K562 (cell line): ENCODE data around the gene PIK3CA. TPM values are rescaled to one million over a fixed set of nuclear protein-coding genes. Genes with fewer than 3 reads are reported as not detected.

Experiments used
- ATF6 ChIP-seq: sonication (generic); formaldehyde crosslinking; IDR thresholded peaks from 2 replicates; pipeline ENCODE4 v1.4.0; 2020; ENCODE audit warnings: mild to moderate bottlenecking, missing genetic modification reagents
- CREBBP ChIP-seq: IDR thresholded peaks from one replicate; pipeline ENCODE4 v1.6.1; 2012; ENCODE audit warnings: low read depth, mild to moderate bottlenecking, control low read depth, inconsistent platforms, low read length
- CXXC5 ChIP-seq: fragments of 250-450 bp; sonication (Bioruptor Pico); IDR thresholded peaks from 2 replicates; pipeline ENCODE4 v1.8.0; 2022; ENCODE audit warnings: inconsistent platforms, mild to moderate bottlenecking, moderate library complexity
- FIP1L1 ChIP-seq: fragments of 200-400 bp; formaldehyde crosslinking; IDR thresholded peaks from 2 replicates; pipeline ENCODE4 v1.6.1; 2018; ENCODE audit warnings: mild to moderate bottlenecking, low read depth, low read length; ENCODE audit not compliant: poor library complexity, severe bottlenecking
- GTF2E2 ChIP-seq: fragments of 200-800 bp; sonication (Bioruptor generic); IDR thresholded peaks from 2 replicates; pipeline ENCODE4 v1.6.1; 2016; ENCODE audit warnings: missing genetic modification characterization, missing compliant biosample characterization
- NONO ChIP-seq, 2 experiments: fragments of 200-400 bp in 1 of 2; fragments of 450-650 bp in 1 of 2; formaldehyde crosslinking in 1 of 2; IDR thresholded peaks; 2 replicates each; pipeline ENCODE4 v1.6.1; 2017; ENCODE audit warnings: low read depth in 2 of 2, mild to moderate bottlenecking in 2 of 2, moderate library complexity in 2 of 2, low read length in 1 of 2
- NRF1 ChIP-seq, 2 experiments: fragments of 450-650 bp; IDR thresholded peaks in 1 of 2; conservative IDR thresholded peaks in 1 of 2; 2 replicates each; pipeline ENCODE4 v1.6.1; 2014; ENCODE audit warnings: mild to moderate bottlenecking in 2 of 2
- PHF8 ChIP-seq: fragments of 200-600 bp; sonication (generic); IDR thresholded peaks from 2 replicates; pipeline ENCODE4 v1.6.1; 2012; ENCODE audit warnings: mixed run types, mild to moderate bottlenecking, inconsistent platforms, low read length, moderate library complexity, borderline replicate concordance
- PPARD ChIP-seq: fragments of 250-450 bp; sonication (Bioruptor Pico); IDR thresholded peaks from 2 replicates; pipeline ENCODE4 v1.8.0; 2022; ENCODE audit warnings: inconsistent platforms, mild to moderate bottlenecking, moderate library complexity
- RBM39 ChIP-seq: fragments of 200-400 bp; formaldehyde crosslinking; optimal IDR thresholded peaks from 2 replicates; pipeline ENCODE3; 2018; ENCODE audit warnings: low read depth, low read length
- SOX6 ChIP-seq: fragments of 450-650 bp; IDR thresholded peaks from 2 replicates; pipeline ENCODE4 v1.6.1; 2014; ENCODE audit warnings: mild to moderate bottlenecking
- THAP12 ChIP-seq: fragments of 250-450 bp; sonication (Bioruptor Pico); IDR thresholded peaks from 2 replicates; pipeline ENCODE4 v1.9.0; 2021; ENCODE audit warnings: mild to moderate bottlenecking, inconsistent platforms
- XRCC5 ChIP-seq: fragments of 200-400 bp; formaldehyde crosslinking; IDR thresholded peaks from 2 replicates; pipeline ENCODE4 v1.6.1; 2017; ENCODE audit warnings: low read depth, mild to moderate bottlenecking, low read length
- ZNF184 ChIP-seq: sonication (generic); formaldehyde crosslinking; IDR thresholded peaks from 2 replicates; pipeline ENCODE4 v1.5.0; 2020; ENCODE audit warnings: missing genetic modification reagents
- ZNF740 ChIP-seq, 3 experiments: fragments of 200-800 bp in 1 of 3; sonication (Bioruptor generic) in 1 of 3; sonication (generic) in 1 of 3; formaldehyde crosslinking in 1 of 3; IDR thresholded peaks; 2 replicates each; pipeline versions ENCODE4 v1.6.1 to v1.8.0; 2016 to 2022; ENCODE audit warnings: mild to moderate bottlenecking in 2 of 3, missing compliant biosample characterization in 2 of 3, missing genetic modification characterization in 2 of 3, missing genetic modification reagents in 1 of 3
- ZNF75A ChIP-seq: fragments of 450-650 bp; formaldehyde crosslinking; IDR thresholded peaks from 2 replicates; pipeline ENCODE4 v1.4.0; 2020; ENCODE audit warnings: mild to moderate bottlenecking
- polyA plus RNA-seq, 8 experiments: library from polyadenylated mRNA; depleted of rRNA in 4 of 8; stranded (reverse) in 5 of 8; unstranded in 3 of 8; fragments of >200 nt; fragmentation: Nextera tagmentation in 2 of 8; fragmentation: Illumina TruSeq in 1 of 8; extraction: Ambion mirVana in 2 of 8; extraction: Trizol in 1 of 8; gene quantifications; 2 replicates each; pipeline versions ENCODE4 v1.2.1 to v1.2.3, GENCODE V29; 2011 to 2014; ENCODE audit warnings: inconsistent platforms in 1 of 8, missing spikeins in 1 of 8
- total RNA-seq, 7 experiments: library from RNA; depleted of rRNA in 6 of 7; stranded (reverse); fragments of >200 nt in 6 of 7; fragmentation: Illumina TruSeq in 2 of 7; extraction: Trizol in 2 of 7; gene quantifications; 2 replicates each; pipeline versions ENCODE4 v1.2.1 to v1.2.3, GENCODE V29; 2011 to 2021; ENCODE audit warnings: low replicate concordance in 1 of 7
- TF ChIP-seq, protein P1 (sequence below): fragments of 250-450 bp; sonication (Bioruptor Pico); IDR thresholded peaks from 2 replicates; pipeline ENCODE4 v1.8.0; 2022; ENCODE audit warnings: moderate library complexity, mild to moderate bottlenecking, inconsistent platforms
- TF ChIP-seq, protein P2 (sequence below): sonication (generic); formaldehyde crosslinking; IDR thresholded peaks from 2 replicates; pipeline ENCODE4 v1.8.1; 2023; ENCODE audit warnings: mild to moderate bottlenecking, missing genetic modification reagents, moderate library complexity

Gene PIK3CA
- total and polyA plus RNA-seq, 9 of the 15 experiments (the other 6 are each of a cell fraction or from before 2014, with no cell fraction given): 3.8 to 19.4 (median 10.8) TPM

DNA sequence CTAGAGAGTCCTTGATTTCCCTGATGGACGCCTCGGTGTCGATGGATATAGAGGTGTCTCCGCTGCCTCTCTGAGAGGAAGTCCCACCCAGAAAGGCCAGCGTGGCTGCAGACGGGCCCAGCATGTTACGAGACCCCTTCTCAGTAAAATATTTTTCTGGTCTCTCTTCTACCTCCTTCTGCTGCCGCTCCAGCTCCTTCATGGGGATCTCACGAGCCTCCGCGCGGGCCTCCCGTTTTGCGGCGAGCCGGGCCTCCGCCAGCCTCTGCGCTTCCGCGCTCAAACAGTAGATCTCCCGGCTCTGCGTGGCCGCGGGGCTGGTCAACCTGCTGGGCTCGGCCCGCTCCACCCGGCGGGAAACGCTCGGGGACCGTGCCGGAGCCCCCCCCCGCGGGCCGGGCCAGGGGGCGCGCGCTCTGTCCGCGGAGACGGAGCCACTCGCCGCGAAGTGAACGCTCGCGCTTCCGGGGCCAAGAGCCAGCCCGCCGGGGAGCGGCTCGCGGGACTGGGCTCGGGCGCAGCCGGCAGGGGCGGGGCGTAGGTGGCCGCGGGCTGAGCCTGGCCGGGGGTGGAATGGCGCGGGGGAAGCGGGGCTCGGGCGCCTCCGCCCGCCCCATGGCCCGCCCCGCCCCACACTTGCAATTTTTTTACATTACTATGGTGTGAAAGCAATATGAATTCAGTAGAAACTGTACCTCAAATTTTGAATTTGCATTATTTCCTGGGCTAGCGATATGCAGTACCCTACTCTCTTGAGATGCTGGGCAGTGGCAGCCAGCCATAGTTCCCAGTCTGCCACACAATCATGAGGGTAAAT, 113.0 kb downstream of the PIK3CA start (continued):
- TF ChIP-seq PHF8 (peak; percentile 88), RBM39 (no peak), ZNF740 (CRISPR knock-in tag; IDR thresholded peaks at IDR 0.05) (peak; percentile 96), ZNF740 (tag; IDR thresholded peaks at IDR 0.05) (peak in 1 of 2 experiments; percentile 86; a peak in 2 of 4 replicates), NONO (IDR thresholded peaks at IDR 0.05; ENCODE audit: low read depth in 2 of 2, low read length in 1 of 2) (peak; percentile 72 to 75), CXXC5 (peak; percentile 90), ZNF75A (CRISPR knock-in tag) (peak; percentile 30; the same call in 1 of the 2 replicates), ZNF184 (no peak), ATF6 (no peak), NRF1 (conservative IDR thresholded peaks at IDR 0.05 in 1 of 2, IDR thresholded peaks at IDR 0.05 in 1 of 2) (peak in 1 of 2 experiments; percentile 27; a peak in 2 of 4 replicates), THAP12 (CRISPR knock-in tag) (peak; percentile 41; the same call in 1 of the 2 replicates), PPARD (no peak), CREBBP (no peak), XRCC5 (no peak), SOX6 (peak; percentile 41; the same call in 1 of the 2 replicates), FIP1L1 (peak; percentile 91), GTF2E2 (tag) (peak; percentile 86)
- TF ChIP-seq, protein P1, sequence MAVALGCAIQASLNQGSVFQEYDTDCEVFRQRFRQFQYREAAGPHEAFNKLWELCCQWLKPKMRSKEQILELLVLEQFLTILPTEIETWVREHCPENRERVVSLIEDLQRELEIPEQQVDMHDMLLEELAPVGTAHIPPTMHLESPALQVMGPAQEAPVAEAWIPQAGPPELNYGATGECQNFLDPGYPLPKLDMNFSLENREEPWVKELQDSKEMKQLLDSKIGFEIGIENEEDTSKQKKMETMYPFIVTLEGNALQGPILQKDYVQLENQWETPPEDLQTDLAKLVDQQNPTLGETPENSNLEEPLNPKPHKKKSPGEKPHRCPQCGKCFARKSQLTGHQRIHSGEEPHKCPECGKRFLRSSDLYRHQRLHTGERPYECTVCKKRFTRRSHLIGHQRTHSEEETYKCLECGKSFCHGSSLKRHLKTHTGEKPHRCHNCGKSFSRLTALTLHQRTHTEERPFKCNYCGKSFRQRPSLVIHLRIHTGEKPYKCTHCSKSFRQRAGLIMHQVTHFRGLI (CRISPR knock-in tag): no peak
- TF ChIP-seq, protein P2, sequence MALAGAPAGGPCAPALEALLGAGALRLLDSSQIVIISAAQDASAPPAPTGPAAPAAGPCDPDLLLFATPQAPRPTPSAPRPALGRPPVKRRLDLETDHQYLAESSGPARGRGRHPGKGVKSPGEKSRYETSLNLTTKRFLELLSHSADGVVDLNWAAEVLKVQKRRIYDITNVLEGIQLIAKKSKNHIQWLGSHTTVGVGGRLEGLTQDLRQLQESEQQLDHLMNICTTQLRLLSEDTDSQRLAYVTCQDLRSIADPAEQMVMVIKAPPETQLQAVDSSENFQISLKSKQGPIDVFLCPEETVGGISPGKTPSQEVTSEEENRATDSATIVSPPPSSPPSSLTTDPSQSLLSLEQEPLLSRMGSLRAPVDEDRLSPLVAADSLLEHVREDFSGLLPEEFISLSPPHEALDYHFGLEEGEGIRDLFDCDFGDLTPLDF: peak; percentile 88
